RWPE2 (cell line): ENCODE measurements around the gene LTBR.

Experiments used
- ATAC-seq: fragments of 200-7000 bp; cut with Tn5 transposase; 3 replicates; pipeline ENCODE4 v1.9.1; 2021; ENCODE audit warnings: low read depth
- DNase-seq: peaks from one replicate; pipeline ENCODE4 v3.0.0-alpha.2; 2020; ENCODE audit warnings: low spot score
- H3K27ac ChIP-seq: fragments of 450-650 bp; 2 replicates; pipeline ENCODE4 v1.5.1; 2017; ENCODE audit warnings: mild to moderate bottlenecking; ENCODE audit not compliant: poor library complexity, severe bottlenecking
- H3K27me3 ChIP-seq: fragments of 250-450 bp; sonication (Bioruptor Pico); 2 replicates; pipeline ENCODE4 v1.5.1; 2021; ENCODE audit warnings: mild to moderate bottlenecking, moderate library complexity; ENCODE audit not compliant: insufficient read depth, poor library complexity, severe bottlenecking
- H3K36me3 ChIP-seq: fragments of 250-450 bp; sonication (Bioruptor Pico); 2 replicates; pipeline ENCODE4 v1.5.1; 2020; ENCODE audit warnings: low read depth, mild to moderate bottlenecking, moderate library complexity
- H3K4me1 ChIP-seq: fragments of 250-450 bp; sonication (Bioruptor Pico); 2 replicates; pipeline ENCODE4 v1.5.1; 2021; ENCODE audit warnings: mild to moderate bottlenecking, moderate library complexity; ENCODE audit not compliant: insufficient read depth, poor library complexity, severe bottlenecking
- H3K4me3 ChIP-seq: fragments of 250-450 bp; sonication (Bioruptor Pico); 2 replicates; pipeline ENCODE4 v1.5.1; 2021; ENCODE audit warnings: mild to moderate bottlenecking, moderate library complexity; ENCODE audit not compliant: severe bottlenecking
- H3K9me3 ChIP-seq: fragments of 250-450 bp; sonication (Bioruptor Pico); 2 replicates; pipeline ENCODE4 v1.5.1; 2021; ENCODE audit warnings: mild to moderate bottlenecking, moderate library complexity; ENCODE audit not compliant: severe bottlenecking
- TF ChIP-seq, protein P1 (sequence below): fragments of 450-650 bp; IDR thresholded peaks from one replicate; pipeline ENCODE4 v1.5.1; 2017; ENCODE audit warnings: mild to moderate bottlenecking, moderate library complexity; ENCODE audit not compliant: poor library complexity, severe bottlenecking

LTBR gene

GRCh38 chr12:6373022-6373787 lies 10.8 kb upstream of the LTBR start:
- peaks cover 52% of the 10 kb centered on the region for H3K4me1 ChIP-seq
- ATAC-seq (no peak), DNase-seq (no peak)

GRCh38 chr12:6374028-6374785 lies 9.8 kb upstream of the LTBR start:
- H3K36me3 ChIP-seq = peaks cover 42% of the 10 kb centered on the region
- ATAC-seq = no peak
- H3K27ac ChIP-seq = peak overlapping the region; percentile 100
- no peaks in the 10 kb centered on the region for H3K9me3 ChIP-seq
- no peak for DNase-seq
- H3K4me3 ChIP-seq = peak overlapping the region; percentile 61
- H3K27me3 ChIP-seq = no peaks in the 10 kb centered on the region
- TF ChIP-seq, protein P1, sequence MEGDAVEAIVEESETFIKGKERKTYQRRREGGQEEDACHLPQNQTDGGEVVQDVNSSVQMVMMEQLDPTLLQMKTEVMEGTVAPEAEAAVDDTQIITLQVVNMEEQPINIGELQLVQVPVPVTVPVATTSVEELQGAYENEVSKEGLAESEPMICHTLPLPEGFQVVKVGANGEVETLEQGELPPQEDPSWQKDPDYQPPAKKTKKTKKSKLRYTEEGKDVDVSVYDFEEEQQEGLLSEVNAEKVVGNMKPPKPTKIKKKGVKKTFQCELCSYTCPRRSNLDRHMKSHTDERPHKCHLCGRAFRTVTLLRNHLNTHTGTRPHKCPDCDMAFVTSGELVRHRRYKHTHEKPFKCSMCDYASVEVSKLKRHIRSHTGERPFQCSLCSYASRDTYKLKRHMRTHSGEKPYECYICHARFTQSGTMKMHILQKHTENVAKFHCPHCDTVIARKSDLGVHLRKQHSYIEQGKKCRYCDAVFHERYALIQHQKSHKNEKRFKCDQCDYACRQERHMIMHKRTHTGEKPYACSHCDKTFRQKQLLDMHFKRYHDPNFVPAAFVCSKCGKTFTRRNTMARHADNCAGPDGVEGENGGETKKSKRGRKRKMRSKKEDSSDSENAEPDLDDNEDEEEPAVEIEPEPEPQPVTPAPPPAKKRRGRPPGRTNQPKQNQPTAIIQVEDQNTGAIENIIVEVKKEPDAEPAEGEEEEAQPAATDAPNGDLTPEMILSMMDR = no peak
- H3K4me1 ChIP-seq = peaks cover 45% of the 10 kb centered on the region

More at GRCh38 chr12:6373022-6373787, 10.8 kb upstream of the LTBR start:
- no peaks in the 10 kb centered on the region for H3K9me3 ChIP-seq
- H3K27me3 ChIP-seq = no peaks in the 10 kb centered on the region
- H3K4me3 ChIP-seq = peak overlapping the region; percentile 61
- H3K36me3 ChIP-seq = peaks cover 52% of the 10 kb centered on the region
- peak overlapping the region; percentile 100 for H3K27ac ChIP-seq
- TF ChIP-seq, protein P1 = no peak

DNA sequence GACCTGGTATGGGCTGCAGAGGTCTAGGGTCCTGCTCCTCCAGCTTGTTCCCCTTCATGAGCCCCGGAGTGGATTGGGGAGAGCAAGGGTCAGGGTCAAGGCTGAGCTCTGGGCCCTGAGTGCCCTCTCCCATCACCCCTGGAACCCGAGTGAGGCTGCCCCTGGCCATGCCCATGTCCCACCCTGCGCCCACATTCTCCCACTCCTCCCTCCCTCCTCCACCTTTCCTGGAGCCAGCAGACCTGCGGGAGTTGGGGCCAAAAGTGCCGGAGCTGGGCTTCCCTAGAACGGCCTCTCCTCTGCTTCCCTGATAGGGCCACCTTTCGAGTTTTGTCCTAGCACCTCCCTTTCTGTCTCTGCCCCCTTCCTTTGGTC lies 9.2 kb upstream of the LTBR start:
- Histone ChIP-seq H3K27ac (peak overlapping the region; percentile 100), H3K36me3 (peaks cover 36% of the 10 kb centered on the region), H3K4me1 (peaks cover 41% of the 10 kb centered on the region), H3K4me3 (peak overlapping the region; percentile 61), H3K27me3 (no peaks in the 10 kb centered on the region), H3K9me3 (no peaks in the 10 kb centered on the region)
- DNase-seq (no peak), ATAC-seq (no peak)
- TF ChIP-seq, protein P1 = no peak

- Histone ChIP-seq H3K36me3 (peaks cover 29% of the 10 kb centered on the region), H3K27me3 (no peaks in the 10 kb centered on the region), H3K9me3 (no peaks in the 10 kb centered on the region), H3K27ac (peak within 1 kb of the TSS; percentile 100), H3K4me3 (peak within 1 kb of the TSS; percentile 61), H3K4me1 (peaks cover 38% of the 10 kb centered on the region)
- TF ChIP-seq, protein P1 = no peak
- no peak for DNase-seq
- ATAC-seq = peak; percentile 0; the same call in 1 of the 3 replicates
Observed at GRCh38 chr12:6375269-6376078, 8.5 kb upstream of the LTBR start, which contains the start of gene SCNN1A. SCNN1A (minus strand) TSS chr12:6375563; CDS start chr12:6374783, 780 bp downstream.
